NB4 (cell line): ENCODE results near the gene BTF3.
"Not testable (repeated sequence)": the region's sequence is repeated elsewhere in the genome, so short reads cannot be mapped to it uniquely, and the experiment has no call there.

ENCODE experiments used
- DNase-seq: peaks from one replicate; pipeline ENCODE4 v3.0.0; 2010; ENCODE audit warnings: low read depth
- H3K4me3 ChIP-seq: one replicate; pipeline ENCODE4 v1.5.1; 2011; ENCODE audit warnings: mild to moderate bottlenecking, low read depth, low read length, moderate library complexity
- CTCF ChIP-seq: IDR thresholded peaks from one replicate; pipeline ENCODE4 v1.5.1; 2012; ENCODE audit warnings: low read depth, low read length
- MAX ChIP-seq: IDR thresholded peaks from 2 replicates; pipeline ENCODE4 v1.6.1; 2011; ENCODE audit warnings: low read depth, low read length
- MYC ChIP-seq: IDR thresholded peaks from 2 replicates; pipeline ENCODE4 v1.6.1; 2011; ENCODE audit warnings: low read depth, low read length
- POLR2A ChIP-seq: IDR thresholded peaks from 2 replicates; pipeline ENCODE4 v1.6.1; 2011; ENCODE audit warnings: mild to moderate bottlenecking; ENCODE audit not compliant: insufficient read length; ENCODE audit errors: extremely low read depth

BTF3 gene

GRCh38 chr5:73464016-73464745 is 34.1 kb upstream of the BTF3 start:
- no peak for TF ChIP-seq CTCF
- TF ChIP-seq MAX = no peak
- no peak for TF ChIP-seq MYC
- no peak for TF ChIP-seq POLR2A
- no peak for DNase-seq
- H3K4me3 ChIP-seq = no peak overlapping the region

GRCh38 chr5:73468638-73469037 is 29.6 kb upstream of the BTF3 start:
- H3K4me3 ChIP-seq, DNase-seq: not testable (repeated sequence)

GRCh38 chr5:73469878-73470277 is 28.4 kb upstream of the BTF3 start:
- no peak overlapping the region for H3K4me3 ChIP-seq
- no peak for TF ChIP-seq MAX
- TF ChIP-seq CTCF = no peak
- no peak for TF ChIP-seq MYC
- TF ChIP-seq POLR2A = no peak
- DNase-seq = no peak

GRCh38 chr5:73471654-73472053 is 26.6 kb upstream of the BTF3 start:
- DNase-seq = no peak
- no peak overlapping the region for H3K4me3 ChIP-seq
- TF ChIP-seq POLR2A (no peak), MAX (no peak), MYC (no peak), CTCF (no peak)

- no peak for TF ChIP-seq POLR2A
- TF ChIP-seq CTCF = no peak
- TF ChIP-seq MAX = no peak
- TF ChIP-seq MYC = no peak
Observed at GRCh38 chr5:73472116-73472515, 26.1 kb upstream of the BTF3 start.

GRCh38 chr5:73480500-73480899 is 17.7 kb upstream of the BTF3 start:
- no peak for TF ChIP-seq CTCF
- TF ChIP-seq MAX = no peak
- no peak for TF ChIP-seq POLR2A
- TF ChIP-seq MYC = no peak
- no peak overlapping the region for H3K4me3 ChIP-seq
- DNase-seq = no peak

More at GRCh38 chr5:73472116-73472515, 26.1 kb upstream of the BTF3 start:
- no peak overlapping the region for H3K4me3 ChIP-seq
- DNase-seq = no peak
